Measurements from ENCODE around the gene SMARCAL1. TPM values are rescaled to one million over a fixed set of nuclear protein-coding genes. Genes with fewer than 3 reads are reported as not detected.

SMARCAL1 gene
- total and polyA plus RNA-seq, 2 of the 4 experiments (the other 2 are of a cell fraction) = 13.6 to 21.0 TPM

GRCh38 chr2:216465579-216466195, 53.4 kb downstream of the SMARCAL1 start:
- H3K4me2 ChIP-seq (ENCODE audit: low read depth, low read length) = no peak overlapping the region
- H3K27me3 ChIP-seq (ENCODE audit: control insufficient read depth, insufficient read depth, low read length) = no peaks in the 10 kb centered on the region
- no peak overlapping the region for H4K91ac ChIP-seq (ENCODE audit: insufficient read depth, low read depth, low read length)
- H3K9me1 ChIP-seq (ENCODE audit: insufficient read depth, low read length) = no peaks in the 10 kb centered on the region
- H2AFZ ChIP-seq (replicated peaks; ENCODE audit: low read length, poor library complexity) = no peak overlapping the region
- H2BK20ac ChIP-seq (ENCODE audit: low read depth, low read length) = no peak overlapping the region
- no peak overlapping the region for H2BK5ac ChIP-seq (ENCODE audit: low read depth, low read length, poor library complexity, severe bottlenecking)
- ATAC-seq (ENCODE audit: low read depth) (no peak), DNase-seq (no peak)
- peaks cover 11% of the 10 kb centered on the region for H3K9me3 ChIP-seq (ENCODE audit: control insufficient read depth, insufficient read depth, low read length)
- intact Hi-C loops (cut with micrococcal nuclease) = no loop called here
- no peaks in the 10 kb centered on the region for H4K20me1 ChIP-seq (ENCODE audit: insufficient read depth, low read length)
- no peak overlapping the region for H3K14ac ChIP-seq (replicated peaks; ENCODE audit: low read depth, low read length)
- H3K23ac ChIP-seq (ENCODE audit: low read depth, low read length) = no peak overlapping the region
- POLR2A ChIA-PET (ENCODE audit: unreplicated experiment) = no interaction called here
- no peak overlapping the region for H3K18ac ChIP-seq (ENCODE audit: low read depth, low read length)
- CTCF ChIA-PET = no interaction called here
- no peak overlapping the region for H2AK5ac ChIP-seq (ENCODE audit: low read depth, low read length)
- in situ Hi-C loops (cut with MboI; ENCODE audit: low sequenced_read_pairs) = no loop called here
- no peak overlapping the region for H3K4me3 ChIP-seq (ENCODE audit: insufficient read depth, low read depth, low read length)
- WGBS, 2 experiments (ENCODE audit: extremely low coverage in 2 of 2, insufficient read length in 1 of 2) = 100% methylated on average over 1 of the region's 5 CpGs; no CpG with 5 or more reads in 1 of the 2 experiments
- no peak overlapping the region for H4K8ac ChIP-seq (ENCODE audit: low read depth in 2 of 2, low read length in 2 of 2)
- dilution Hi-C loops (cut with HindIII; ENCODE audit: low sequenced_read_pairs, unreplicated experiment) = no loop called here
- no peak overlapping the region for H3K9ac ChIP-seq (ENCODE audit: low read depth, low read length)
- H2BK120ac ChIP-seq (ENCODE audit: low read depth, low read length) = no peak overlapping the region
- H3K27ac ChIP-seq (ENCODE audit: insufficient read depth, low read length) = no peak overlapping the region
- H2BK15ac ChIP-seq (ENCODE audit: low read depth, low read length) = no peak overlapping the region
- no peaks in the 10 kb centered on the region for H3K4me1 ChIP-seq (ENCODE audit: control insufficient read depth, insufficient read depth, low read length)
- no peak for TF ChIP-seq ELK1 (IDR thresholded peaks at IDR 0.05; ENCODE audit: borderline replicate concordance, low read depth, low read length)
- no peak for TF ChIP-seq RCOR1 (IDR thresholded peaks at IDR 0.05; ENCODE audit: insufficient replicate concordance, low read length)
- no peak for TF ChIP-seq CHD1 (IDR thresholded peaks at IDR 0.05; ENCODE audit: low read depth, low read length)
- no peak for TF ChIP-seq SMC3 (IDR thresholded peaks at IDR 0.05; ENCODE audit: low read depth, low read length)
- no peak for TF ChIP-seq CEBPB (IDR thresholded peaks at IDR 0.05; ENCODE audit: low read depth, low read length)
- TF ChIP-seq RFX5 (IDR thresholded peaks at IDR 0.05; ENCODE audit: low read depth, low read length) = no peak
- TF ChIP-seq FOS (IDR thresholded peaks at IDR 0.05; ENCODE audit: low read depth, low read length) = no peak
- no peak for TF ChIP-seq POLR2A (IDR thresholded peaks at IDR 0.05; ENCODE audit: low read depth, low read length)
- no peak for TF ChIP-seq NFE2L2 (IDR thresholded peaks at IDR 0.05; ENCODE audit: low read depth, low read length)
- TF ChIP-seq, protein P1, sequence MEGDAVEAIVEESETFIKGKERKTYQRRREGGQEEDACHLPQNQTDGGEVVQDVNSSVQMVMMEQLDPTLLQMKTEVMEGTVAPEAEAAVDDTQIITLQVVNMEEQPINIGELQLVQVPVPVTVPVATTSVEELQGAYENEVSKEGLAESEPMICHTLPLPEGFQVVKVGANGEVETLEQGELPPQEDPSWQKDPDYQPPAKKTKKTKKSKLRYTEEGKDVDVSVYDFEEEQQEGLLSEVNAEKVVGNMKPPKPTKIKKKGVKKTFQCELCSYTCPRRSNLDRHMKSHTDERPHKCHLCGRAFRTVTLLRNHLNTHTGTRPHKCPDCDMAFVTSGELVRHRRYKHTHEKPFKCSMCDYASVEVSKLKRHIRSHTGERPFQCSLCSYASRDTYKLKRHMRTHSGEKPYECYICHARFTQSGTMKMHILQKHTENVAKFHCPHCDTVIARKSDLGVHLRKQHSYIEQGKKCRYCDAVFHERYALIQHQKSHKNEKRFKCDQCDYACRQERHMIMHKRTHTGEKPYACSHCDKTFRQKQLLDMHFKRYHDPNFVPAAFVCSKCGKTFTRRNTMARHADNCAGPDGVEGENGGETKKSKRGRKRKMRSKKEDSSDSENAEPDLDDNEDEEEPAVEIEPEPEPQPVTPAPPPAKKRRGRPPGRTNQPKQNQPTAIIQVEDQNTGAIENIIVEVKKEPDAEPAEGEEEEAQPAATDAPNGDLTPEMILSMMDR (conservative IDR thresholded peaks at IDR 0.05; ENCODE audit: low read depth, low read length) = no peak
- no peak for TF ChIP-seq MXI1 (IDR thresholded peaks at IDR 0.05; ENCODE audit: borderline replicate concordance, low read depth, low read length)
- no peak for TF ChIP-seq MAFK (IDR thresholded peaks at IDR 0.05; ENCODE audit: low read depth, low read length)
- TF ChIP-seq BHLHE40 (IDR thresholded peaks at IDR 0.05; ENCODE audit: low read depth, low read length) = no peak
- BruUV-seq (replicated peaks) = no TSS peak
- no peak overlapping the region for H4K5ac ChIP-seq (ENCODE audit: low read depth, low read length)
- H3K56ac ChIP-seq (ENCODE audit: extremely low read depth, insufficient read depth, low read length) = no peak overlapping the region
- peaks cover 24% of the 10 kb centered on the region for H3K36me3 ChIP-seq (ENCODE audit: control insufficient read depth, insufficient read depth, low read length)
- no peak overlapping the region for H3K4ac ChIP-seq (ENCODE audit: low read depth, low read length)
- H3K79me1 ChIP-seq (ENCODE audit: low read depth in 1 of 2, low read length in 2 of 2) = no peaks in the 10 kb centered on the region
- H2AK9ac ChIP-seq (replicated peaks; ENCODE audit: low read depth, low read length, poor library complexity) = peak overlapping the region; percentile 25

All from IMR-90 (cell line).